Activated T-cell treated with anti-CD3 and anti-CD28 coated beads for 48 hours (primary cell): Measurements from ENCODE around the gene SCN8A.

ENCODE experiments used
- DNase-seq: peaks from one replicate; pipeline ENCODE4 v3.0.0-alpha.2; 2020; ENCODE audit warnings: low read depth

The SCN8A gene

GRCh38 chr12:51721282-51721940, 130.4 kb downstream of the SCN8A start:
- DNase-seq: peak; percentile 46

GRCh38 chr12:51722431-51722830, 131.4 kb downstream of the SCN8A start:
- no peak for DNase-seq

GRCh38 chr12:51726161-51726560, 135.1 kb downstream of the SCN8A start:
- no peak for DNase-seq

- no peak for DNase-seq
These were observed 135.9 kb downstream of the SCN8A start for GRCh38 chr12:51726931-51727330.

- no peak for DNase-seq
These were observed 138.3 kb downstream of the SCN8A start for GRCh38 chr12:51729331-51729730.

- DNase-seq: no peak
These were observed 139.7 kb downstream of the SCN8A start for GRCh38 chr12:51730745-51731144.

- DNase-seq: no peak
These were observed 149.5 kb downstream of the SCN8A start for GRCh38 chr12:51740536-51740935.

GRCh38 chr12:51744235-51744634, 153.2 kb downstream of the SCN8A start:
- DNase-seq: no peak

- DNase-seq: no peak
These were observed 153.9 kb downstream of the SCN8A start for GRCh38 chr12:51744957-51745356.

- DNase-seq: no peak
These were observed 155.4 kb downstream of the SCN8A start for GRCh38 chr12:51746416-51746815.

- DNase-seq: no peak
These were observed 157.2 kb downstream of the SCN8A start for GRCh38 chr12:51748235-51748634.

- no peak for DNase-seq
These were observed 158.4 kb downstream of the SCN8A start for GRCh38 chr12:51749206-51749985.

- no peak for DNase-seq
These were observed 158.9 kb downstream of the SCN8A start for GRCh38 chr12:51749986-51750317.

GRCh38 chr12:51751661-51752060, 160.6 kb downstream of the SCN8A start:
- no peak for DNase-seq

GRCh38 chr12:51752234-51752889, 161.3 kb downstream of the SCN8A start:
- no peak for DNase-seq

GRCh38 chr12:51753980-51754675, 163.1 kb downstream of the SCN8A start:
- no peak for DNase-seq

- DNase-seq: no peak
These were observed 164.2 kb downstream of the SCN8A start for GRCh38 chr12:51755251-51755650.

- no peak for DNase-seq
These were observed 168.1 kb downstream of the SCN8A start for GRCh38 chr12:51759175-51759574.

- DNase-seq: no peak
These were observed 168.7 kb downstream of the SCN8A start for GRCh38 chr12:51759695-51760094.

- no peak for DNase-seq
These were observed 169.2 kb downstream of the SCN8A start for GRCh38 chr12:51760231-51760630.

GRCh38 chr12:51763743-51764142, 172.7 kb downstream of the SCN8A start:
- DNase-seq: no peak

- no peak for DNase-seq
These were observed 175.1 kb downstream of the SCN8A start for GRCh38 chr12:51766067-51766676.
